Tibial nerve (tissue), 3 donors: ENCODE data around the gene KAT6B.

Experiments used
- POLR2A ChIP-seq, 2 donors: fragments of 450-650 bp; IDR thresholded peaks; one replicate each; pipeline ENCODE4 v1.6.1; 2017; ENCODE audit warnings: antibody characterized with exemption in 2 of 2, mild to moderate bottlenecking in 2 of 2, moderate library complexity in 2 of 2
- TF ChIP-seq, protein P1 (sequence below), 5 experiments: fragments of 200-600 bp in 3 of 5; fragments of 450-650 bp in 2 of 5; sonication (generic) in 3 of 5; IDR thresholded peaks; one replicate each; pipeline ENCODE4 v1.5.1; 2016 to 2019; ENCODE audit warnings: antibody characterized with exemption in 5 of 5, mild to moderate bottlenecking in 3 of 5, moderate library complexity in 2 of 5

DNA sequence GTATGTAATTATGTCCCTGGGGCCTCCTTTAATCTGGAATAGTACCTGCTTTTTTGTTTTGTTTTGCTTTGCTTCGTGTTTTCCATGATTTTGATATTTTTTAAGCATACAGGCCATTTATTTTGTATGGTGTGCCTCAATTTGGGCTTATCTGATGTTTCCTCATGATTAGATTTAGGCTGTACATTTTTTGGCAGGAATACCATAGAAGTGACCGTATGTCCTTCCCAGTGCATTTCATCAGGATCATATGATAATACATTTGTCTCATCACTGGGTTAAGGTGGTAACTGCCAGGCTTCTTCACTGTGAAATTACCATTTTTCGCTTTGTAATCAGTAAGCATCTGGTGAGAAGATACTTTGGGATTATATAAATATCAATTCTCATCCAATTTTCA, 167.2 kb downstream of the KAT6B start:
- TF ChIP-seq, protein P1, sequence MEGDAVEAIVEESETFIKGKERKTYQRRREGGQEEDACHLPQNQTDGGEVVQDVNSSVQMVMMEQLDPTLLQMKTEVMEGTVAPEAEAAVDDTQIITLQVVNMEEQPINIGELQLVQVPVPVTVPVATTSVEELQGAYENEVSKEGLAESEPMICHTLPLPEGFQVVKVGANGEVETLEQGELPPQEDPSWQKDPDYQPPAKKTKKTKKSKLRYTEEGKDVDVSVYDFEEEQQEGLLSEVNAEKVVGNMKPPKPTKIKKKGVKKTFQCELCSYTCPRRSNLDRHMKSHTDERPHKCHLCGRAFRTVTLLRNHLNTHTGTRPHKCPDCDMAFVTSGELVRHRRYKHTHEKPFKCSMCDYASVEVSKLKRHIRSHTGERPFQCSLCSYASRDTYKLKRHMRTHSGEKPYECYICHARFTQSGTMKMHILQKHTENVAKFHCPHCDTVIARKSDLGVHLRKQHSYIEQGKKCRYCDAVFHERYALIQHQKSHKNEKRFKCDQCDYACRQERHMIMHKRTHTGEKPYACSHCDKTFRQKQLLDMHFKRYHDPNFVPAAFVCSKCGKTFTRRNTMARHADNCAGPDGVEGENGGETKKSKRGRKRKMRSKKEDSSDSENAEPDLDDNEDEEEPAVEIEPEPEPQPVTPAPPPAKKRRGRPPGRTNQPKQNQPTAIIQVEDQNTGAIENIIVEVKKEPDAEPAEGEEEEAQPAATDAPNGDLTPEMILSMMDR (IDR thresholded peaks at IDR 0.05): no peak
- no peak for TF ChIP-seq POLR2A (IDR thresholded peaks at IDR 0.05)
